Kidney glomerular epithelial cell (primary cell): Measurements from ENCODE around the gene ATG16L1.
"Not testable (repeated sequence)": the region's sequence is repeated elsewhere in the genome, so short reads cannot be mapped to it uniquely, and the experiment has no call there.

Source experiments
- DNase-seq: peaks from one replicate; lab custom pipeline; 2025; lab: John Stamatoyannopoulos, UW

The ATG16L1 gene

DNA sequence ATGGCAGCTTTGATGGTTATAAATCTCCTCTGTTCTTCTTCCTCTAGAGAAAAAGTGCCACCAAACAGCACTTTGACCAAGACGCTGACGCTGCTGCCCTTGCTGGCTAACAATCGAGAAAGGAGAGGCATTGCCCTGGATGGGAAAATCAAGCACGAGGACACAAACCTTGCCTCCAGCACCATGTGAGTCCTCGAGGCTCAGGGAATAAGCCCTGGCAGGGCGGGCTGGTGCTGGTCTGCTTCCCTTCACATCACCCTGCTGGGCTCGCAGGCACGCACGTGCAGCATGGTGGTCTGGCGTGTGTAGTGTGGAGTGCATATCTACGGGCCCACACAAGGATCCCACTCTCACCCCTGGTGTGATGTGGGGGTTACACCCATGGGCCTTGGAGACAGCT lies 83.4 kb downstream of the ATG16L1 start:
- no peak for DNase-seq

DNA sequence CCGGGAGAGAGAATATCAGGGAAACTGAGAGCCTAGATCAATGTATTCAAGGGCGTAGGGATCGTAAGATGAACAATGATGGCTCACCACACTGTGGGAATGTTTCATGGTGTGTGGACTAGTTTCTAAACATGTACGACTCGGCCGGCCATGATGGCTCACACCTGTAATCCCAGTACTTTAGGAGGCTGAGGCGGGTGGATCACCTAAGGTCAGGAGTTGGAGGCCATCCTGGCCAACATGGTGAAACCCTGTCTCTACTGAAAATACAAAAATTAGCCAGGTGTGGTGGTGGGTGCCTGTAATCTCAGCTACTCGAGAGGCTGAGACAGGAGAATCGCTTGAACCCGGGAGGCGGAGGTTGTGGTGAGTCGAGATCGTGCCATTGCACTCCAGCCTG lies 84.6 kb downstream of the ATG16L1 start:
- DNase-seq: not testable (repeated sequence)

DNA sequence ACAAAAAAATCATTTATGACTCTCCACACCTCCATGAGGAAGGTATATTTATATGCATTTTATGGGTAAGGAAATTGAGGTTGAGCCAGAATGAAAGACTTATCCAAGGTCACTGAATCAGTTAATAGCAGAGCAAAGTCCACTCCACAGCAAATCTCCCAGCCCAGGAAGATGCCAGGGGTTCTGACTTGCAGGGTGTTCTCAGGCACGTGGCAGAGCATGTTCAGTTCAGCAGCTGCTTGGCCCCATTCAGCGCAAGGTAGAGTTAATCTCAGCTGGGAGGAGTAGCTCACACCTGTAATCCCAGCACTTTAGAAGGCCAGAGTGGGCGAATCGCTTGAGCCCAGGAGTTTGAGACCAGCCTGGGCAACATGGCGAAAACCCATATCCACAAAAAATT lies 85.1 kb downstream of the ATG16L1 start:
- no peak for DNase-seq

DNA sequence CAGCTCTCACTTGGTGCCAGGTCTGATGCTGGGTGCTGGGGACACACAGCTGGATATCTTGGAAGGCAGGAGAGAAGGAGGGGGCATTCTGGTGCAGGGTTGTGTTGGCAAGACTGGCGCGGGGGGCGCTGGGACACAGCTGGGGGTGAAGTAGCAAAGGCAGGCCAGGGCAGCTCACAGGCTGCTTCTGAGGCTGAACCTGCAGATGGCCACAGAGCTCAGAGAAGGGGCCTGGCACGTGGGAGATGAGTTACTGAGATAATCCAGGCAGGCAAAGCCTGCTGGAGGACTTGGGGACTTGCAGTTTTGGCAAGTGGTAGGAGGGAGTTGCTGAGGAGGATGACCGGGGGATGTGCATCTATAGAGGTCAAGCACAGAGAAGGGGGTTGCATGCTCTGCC lies 86.6 kb downstream of the ATG16L1 start:
- no peak for DNase-seq

DNA sequence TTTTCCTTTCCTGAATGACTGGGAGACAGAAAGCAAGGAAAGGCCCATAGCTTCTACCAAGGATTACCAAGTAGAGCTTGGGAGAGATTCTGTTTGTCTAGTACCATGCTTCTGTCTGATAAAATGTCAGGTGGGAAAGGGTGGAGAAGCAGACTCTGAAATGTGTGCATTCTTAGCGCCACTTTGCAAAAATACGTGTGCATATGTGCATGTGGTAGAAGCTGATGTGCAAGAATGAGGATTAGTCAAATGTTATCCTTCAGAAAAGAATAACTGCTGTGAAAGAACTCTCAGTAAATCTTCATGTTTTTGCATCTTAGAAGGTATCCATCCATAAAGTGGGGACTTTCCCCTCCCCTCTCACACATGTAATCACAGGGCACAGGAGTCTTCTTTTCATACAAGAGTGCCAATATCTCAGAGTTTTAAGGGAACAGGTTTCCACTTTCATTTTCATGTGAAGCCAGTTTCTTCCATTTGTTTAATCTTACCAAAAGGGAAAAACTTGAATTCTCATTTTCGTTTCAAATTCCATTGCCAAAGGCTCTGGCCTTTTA lies 87.4 kb downstream of the ATG16L1 start:
- DNase-seq: no peak

DNA sequence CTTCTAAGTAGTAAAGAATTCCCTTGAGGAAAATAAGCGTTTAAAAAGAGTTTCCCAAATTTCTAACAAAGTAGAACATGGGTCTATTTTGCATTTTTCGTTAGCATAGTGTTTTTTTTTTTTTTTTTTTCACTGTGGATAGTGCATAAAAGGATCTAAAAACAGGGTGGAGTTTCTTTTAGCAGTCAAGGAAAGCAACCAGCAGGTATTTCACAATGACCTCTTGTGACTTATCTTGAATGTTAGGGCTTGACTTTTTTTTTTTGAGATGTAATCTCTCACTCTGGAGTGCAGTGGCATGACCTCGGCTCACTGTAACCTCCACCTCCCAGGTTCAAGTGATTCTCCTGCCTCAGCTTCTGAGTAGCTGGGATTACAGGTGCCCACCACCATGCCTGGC lies 88.0 kb downstream of the ATG16L1 start:
- no peak for DNase-seq

DNA sequence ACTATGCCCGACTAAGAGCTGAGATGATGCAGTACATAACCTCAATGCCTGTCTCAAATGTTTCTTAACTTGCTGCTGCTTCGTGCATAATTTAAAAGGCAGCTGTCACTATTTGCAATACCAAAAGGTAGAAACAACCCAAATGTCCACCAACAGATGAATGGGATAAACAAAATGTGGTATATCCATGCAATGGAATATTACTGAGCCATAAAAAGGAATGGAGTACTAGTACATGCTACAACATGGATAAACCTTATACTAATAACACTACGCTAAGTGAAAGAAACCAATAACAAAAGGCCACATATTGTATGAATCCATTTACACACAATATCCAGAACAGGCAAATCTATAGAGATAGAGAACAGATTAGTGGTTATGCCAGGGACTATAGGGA lies 89.8 kb downstream of the ATG16L1 start:
- no peak for DNase-seq

DNA sequence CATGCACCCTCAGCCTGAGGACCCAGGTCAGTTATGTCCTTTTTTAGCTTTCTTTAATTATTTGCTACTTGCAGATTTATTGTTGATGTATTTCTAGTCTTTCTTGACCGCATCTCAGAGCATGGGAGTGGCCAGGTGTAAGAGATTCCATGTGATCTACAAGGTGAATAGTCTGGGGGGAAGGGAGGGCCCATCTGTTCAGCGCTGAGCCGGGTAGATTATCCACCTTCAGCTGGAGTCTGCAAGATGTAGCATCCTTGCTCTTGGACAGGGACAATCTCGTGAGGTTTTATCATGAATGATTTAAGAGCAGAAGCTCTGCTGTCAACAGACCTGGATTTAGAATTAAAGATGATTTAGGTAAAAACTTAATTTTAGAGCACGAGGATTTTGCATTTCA lies 90.8 kb downstream of the ATG16L1 start:
- DNase-seq: no peak

DNA sequence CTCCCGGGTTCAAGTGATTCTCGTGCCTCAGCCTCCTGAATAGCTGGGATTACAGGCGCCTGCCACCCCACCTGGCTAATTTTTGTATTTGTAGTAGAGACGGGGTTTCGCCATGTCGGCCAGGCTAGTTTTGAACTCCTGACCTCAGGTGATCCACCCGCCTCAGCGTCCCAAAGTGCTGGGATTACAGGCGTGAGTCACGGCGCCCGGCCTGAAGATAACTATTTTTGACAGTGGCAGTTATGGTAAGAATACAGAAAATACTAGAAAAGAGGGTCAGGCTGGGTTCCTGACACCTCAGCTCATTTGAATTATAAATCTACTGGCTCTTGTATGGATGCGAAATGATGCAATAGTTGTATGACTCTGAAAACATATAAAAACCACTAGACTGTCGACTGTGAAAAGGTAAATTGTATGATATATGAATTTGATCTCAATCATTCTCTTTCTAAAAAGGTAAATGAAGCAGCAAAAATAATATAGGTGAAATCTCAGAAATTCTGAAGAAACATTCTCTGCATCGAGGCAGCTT lies 91.8 kb downstream of the ATG16L1 start:
- no peak for DNase-seq
